ENCODE results near the gene FNDC5.

- TF ChIP-seq POLR2A (IDR thresholded peaks at IDR 0.05) (no peak), CTCF (IDR thresholded peaks at IDR 0.05) (no peak)
Measured at GRCh38 chr1:32878183-32878582, 7.5 kb upstream of the FNDC5 start.

Measured in right lobe of liver (tissue), 4 donors.